Effector memory CD8-positive, alpha-beta T cell (primary cell): ENCODE measurements around the gene PCDHGA12.
"Not testable (repeated sequence)": the region's sequence is repeated elsewhere in the genome, so short reads cannot be mapped to it uniquely, and the experiment has no call there.

Experiments
- ATAC-seq: fragments of 150-1000 bp; cut with Tn5 transposase; replicated peaks from 2 replicates; pipeline ENCODE4 v1.10.0; 2021; ENCODE audit warnings: mild to moderate bottlenecking, moderate library complexity
- DNase-seq, 3 experiments: peaks; one replicate each; pipeline ENCODE4 v3.0.0; 2021
- H3K27ac Mint-ChIP-seq, 2 donors: one replicate each; pipeline ENCODE4 v1.8.0; 2022; ENCODE audit warnings: mild to moderate bottlenecking in 2 of 2, mixed read lengths in 2 of 2, moderate library complexity in 2 of 2
- H3K27me3 Mint-ChIP-seq, 2 donors: one replicate each; pipeline ENCODE4 v1.8.0; 2022; ENCODE audit warnings: mixed read lengths in 2 of 2
- H3K36me3 Mint-ChIP-seq: one replicate; pipeline ENCODE4 v1.8.0; 2022; ENCODE audit warnings: mild to moderate bottlenecking, moderate library complexity, mixed read lengths; ENCODE audit not compliant: insufficient read depth
- H3K4me1 Mint-ChIP-seq, 2 donors: one replicate each; pipeline ENCODE4 v1.8.0; 2022; ENCODE audit warnings: low read depth in 2 of 2, mixed read lengths in 2 of 2
- H3K4me3 Mint-ChIP-seq, 2 donors: one replicate each; pipeline ENCODE4 v1.8.0; 2022; ENCODE audit warnings: mild to moderate bottlenecking in 2 of 2, mixed read lengths in 2 of 2, moderate library complexity in 2 of 2
- H3K9me3 Mint-ChIP-seq, 2 donors: one replicate each; pipeline ENCODE4 v1.8.0; 2022; ENCODE audit warnings: mixed read lengths in 2 of 2
- total RNA-seq, 9 experiments: gene quantifications; one replicate each; lab custom pipeline; 2026; lab: John Stamatoyannopoulos, UW

PCDHGA12 gene
- 0 to 1.3 (median 0.07) reads per million in 9 experiments for total RNA-seq

- no peak for DNase-seq
- peak; percentile 29 for ATAC-seq
- peaks cover 8% of the 10 kb centered on the region for H3K36me3 Mint-ChIP-seq
- no peak within 1 kb of the TSS for H3K27ac Mint-ChIP-seq
- H3K27me3 Mint-ChIP-seq: peaks cover 60 to 86% of the 10 kb centered on the region in 2 donors
- peaks cover 8 to 9% of the 10 kb centered on the region in 2 donors for H3K4me1 Mint-ChIP-seq
- H3K9me3 Mint-ChIP-seq: peaks cover 8 to 15% of the 10 kb centered on the region in 2 donors
- peak within 1 kb of the TSS; percentile 72 to 73 for H3K4me3 Mint-ChIP-seq
These were observed at the start of gene PCDHGA12 for GRCh38 chr5:141430332-141431113. TSS of gene PCDHGA12 (plus strand) at chr5:141430507. CDS start at chr5:141430760, 253 bp downstream.

- H3K27me3 Mint-ChIP-seq: peaks cover 51 to 59% of the 10 kb centered on the region in 2 donors
- H3K36me3 Mint-ChIP-seq: no peaks in the 10 kb centered on the region
- peak within 1 kb of the TSS; percentile 48 to 70 for H3K4me3 Mint-ChIP-seq
- DNase-seq (no peak), ATAC-seq (no peak)
- no peaks in the 10 kb centered on the region for H3K4me1 Mint-ChIP-seq
- H3K9me3 Mint-ChIP-seq: peaks cover 0 to 10% of the 10 kb centered on the region in 2 donors
- H3K27ac Mint-ChIP-seq: no peak within 1 kb of the TSS
These were observed 47.6 kb upstream of the PCDHGA12 start, which contains the start of gene PCDHGA7 for GRCh38 chr5:141382469-141383294. TSS of gene PCDHGA7 (plus strand) at chr5:141382742. CDS start at chr5:141382900, 158 bp downstream.

GRCh38 chr5:141383345-141383744 is 47.0 kb upstream of the PCDHGA12 start:
- Mint-ChIP-seq H3K4me1 (no peaks in the 10 kb centered on the region), H3K36me3 (no peaks in the 10 kb centered on the region), H3K9me3 (peaks cover 0 to 10% of the 10 kb centered on the region in 2 donors), H3K27ac (no peak overlapping the region), H3K27me3 (peaks cover 53 to 62% of the 10 kb centered on the region in 2 donors), H3K4me3 (peak overlapping the region in 1 of 2 donors; percentile 48)
- DNase-seq: no peak
- no peak for ATAC-seq

- H3K4me3 Mint-ChIP-seq: no peak overlapping the region
- no peak overlapping the region for H3K27ac Mint-ChIP-seq
- ATAC-seq (no peak), DNase-seq (no peak)
- peaks cover 2 to 11% of the 10 kb centered on the region in 2 donors for H3K9me3 Mint-ChIP-seq
- peaks cover 58 to 68% of the 10 kb centered on the region in 2 donors for H3K27me3 Mint-ChIP-seq
- no peaks in the 10 kb centered on the region for H3K36me3 Mint-ChIP-seq
- no peaks in the 10 kb centered on the region for H3K4me1 Mint-ChIP-seq
These were observed 45.6 kb upstream of the PCDHGA12 start for GRCh38 chr5:141384471-141385267.

- DNase-seq, H3K27ac Mint-ChIP-seq, H3K4me1 Mint-ChIP-seq, H3K36me3 Mint-ChIP-seq: not testable (repeated sequence)
- peak; percentile 49 for ATAC-seq
- Mint-ChIP-seq H3K27me3 (peaks cover 59 to 87% of the 10 kb centered on the region in 2 donors), H3K4me3 (peak within 1 kb of the TSS; percentile 22 to 52), H3K9me3 (peaks cover 4 to 17% of the 10 kb centered on the region in 2 donors)
These were observed 42.6 kb upstream of the PCDHGA12 start, which contains the start of gene PCDHGB4 for GRCh38 chr5:141387557-141388311. TSS of gene PCDHGB4 (plus strand) at chr5:141387698. CDS start at chr5:141387885, 187 bp downstream.

GRCh38 chr5:141388661-141389060 is 41.6 kb upstream of the PCDHGA12 start:
- Mint-ChIP-seq H3K27ac (no peak overlapping the region), H3K9me3 (peaks cover 4 to 17% of the 10 kb centered on the region in 2 donors), H3K4me1 (peaks cover 0 to 3% of the 10 kb centered on the region in 2 donors), H3K27me3 (peaks cover 54 to 87% of the 10 kb centered on the region in 2 donors), H3K36me3 (peaks cover 2% of the 10 kb centered on the region), H3K4me3 (no peak overlapping the region)
- ATAC-seq: no peak
- DNase-seq: no peak

GRCh38 chr5:141389153-141390042 is 40.9 kb upstream of the PCDHGA12 start:
- H3K27ac Mint-ChIP-seq: no peak overlapping the region

GRCh38 chr5:141392429-141393198 is 37.7 kb upstream of the PCDHGA12 start, which contains the start of gene PCDHGA8:
TSS of gene PCDHGA8 (plus strand) at chr5:141392633. CDS start at chr5:141392814, 181 bp downstream.
- peaks cover 7% of the 10 kb centered on the region for H3K36me3 Mint-ChIP-seq
- H3K27ac Mint-ChIP-seq: no peak within 1 kb of the TSS
- H3K27me3 Mint-ChIP-seq: peaks cover 36 to 80% of the 10 kb centered on the region in 2 donors
- ATAC-seq (no peak), DNase-seq (no peak)
- H3K4me1 Mint-ChIP-seq: peaks cover 0 to 3% of the 10 kb centered on the region in 2 donors
- H3K4me3 Mint-ChIP-seq: no peak within 1 kb of the TSS
- peaks cover 6 to 14% of the 10 kb centered on the region in 2 donors for H3K9me3 Mint-ChIP-seq

More at GRCh38 chr5:141389153-141390042, 40.9 kb upstream of the PCDHGA12 start:
- H3K9me3 Mint-ChIP-seq: peaks cover 6 to 24% of the 10 kb centered on the region in 2 donors
- H3K27me3 Mint-ChIP-seq: peaks cover 54 to 87% of the 10 kb centered on the region in 2 donors
- H3K36me3 Mint-ChIP-seq: peaks cover 6% of the 10 kb centered on the region
- H3K4me3 Mint-ChIP-seq: no peak overlapping the region
- DNase-seq: no peak
- peaks cover 0 to 3% of the 10 kb centered on the region in 2 donors for H3K4me1 Mint-ChIP-seq
- ATAC-seq: no peak

- Mint-ChIP-seq H3K4me3 (no peak overlapping the region), H3K36me3 (peaks cover 10% of the 10 kb centered on the region), H3K27me3 (peaks cover 34 to 78% of the 10 kb centered on the region in 2 donors), H3K27ac (no peak overlapping the region), H3K9me3 (peaks cover 6 to 14% of the 10 kb centered on the region in 2 donors), H3K4me1 (peaks cover 0 to 3% of the 10 kb centered on the region in 2 donors)
- ATAC-seq (no peak), DNase-seq (no peak)
These were observed 37.0 kb upstream of the PCDHGA12 start for GRCh38 chr5:141393267-141393666.

- Mint-ChIP-seq H3K9me3 (peaks cover 5 to 14% of the 10 kb centered on the region in 2 donors), H3K27me3 (peaks cover 36 to 77% of the 10 kb centered on the region in 2 donors)
- not testable (repeated sequence) for ATAC-seq, H3K36me3 Mint-ChIP-seq, H3K4me1 Mint-ChIP-seq, H3K27ac Mint-ChIP-seq, DNase-seq, H3K4me3 Mint-ChIP-seq
These were observed 35.7 kb upstream of the PCDHGA12 start for GRCh38 chr5:141394401-141395187.
